ENCODE data around the gene DEFB129.
"Not testable (repeated sequence)": the region's sequence is repeated elsewhere in the genome, so short reads cannot be mapped to it uniquely, and the experiment has no call there.

Gene DEFB129

GRCh38 chr20:226958-227357 is at the start of gene DEFB129:
Gene DEFB129, plus strand, starts transcription at chr20:227258. Its CDS starts 31 bp downstream, at chr20:227289.
- TF ChIP-seq ZFX (IDR thresholded peaks at IDR 0.05) (no peak), CTCF (conservative IDR thresholded peaks at IDR 0.05) (no peak)
- no peak within 1 kb of the TSS for H3K27ac ChIP-seq

- H3K27ac ChIP-seq, result no peak overlapping the region
- no peak for TF ChIP-seq CTCF (conservative IDR thresholded peaks at IDR 0.05)
- no peak for TF ChIP-seq ZFX (IDR thresholded peaks at IDR 0.05)
Measured at GRCh38 chr20:184288-184687, 42.8 kb upstream of the DEFB129 start.

GRCh38 chr20:187733-188132 is 39.3 kb upstream of the DEFB129 start:
- no peak overlapping the region for H3K27ac ChIP-seq

GRCh38 chr20:189611-190010 is 37.4 kb upstream of the DEFB129 start, which contains the start of gene DEFB128:
Gene DEFB128, minus strand, starts transcription at chr20:189711. Its CDS starts 88 bp downstream, at chr20:189623.
- no peak for TF ChIP-seq CTCF (conservative IDR thresholded peaks at IDR 0.05)
- no peak for TF ChIP-seq ZFX (IDR thresholded peaks at IDR 0.05)

More at GRCh38 chr20:187733-188132, 39.3 kb upstream of the DEFB129 start:
- TF ChIP-seq ZFX (IDR thresholded peaks at IDR 0.05) (no peak), CTCF (conservative IDR thresholded peaks at IDR 0.05) (no peak)

GRCh38 chr20:198225-198624 is 28.8 kb upstream of the DEFB129 start:
- TF ChIP-seq CTCF (conservative IDR thresholded peaks at IDR 0.05) (no peak), ZFX (IDR thresholded peaks at IDR 0.05) (no peak)

More at GRCh38 chr20:189611-190010, 37.4 kb upstream of the DEFB129 start, which contains the start of gene DEFB128:
- no peak within 1 kb of the TSS for H3K27ac ChIP-seq

GRCh38 chr20:199996-200395 is 27.1 kb upstream of the DEFB129 start:
- no peak for TF ChIP-seq ZFX (IDR thresholded peaks at IDR 0.05)
- TF ChIP-seq CTCF (conservative IDR thresholded peaks at IDR 0.05), result no peak
- no peak overlapping the region for H3K27ac ChIP-seq

More at GRCh38 chr20:198225-198624, 28.8 kb upstream of the DEFB129 start:
- H3K27ac ChIP-seq, result no peak overlapping the region

GRCh38 chr20:203630-204029 is 23.4 kb upstream of the DEFB129 start:
- not testable (repeated sequence) for H3K27ac ChIP-seq

GRCh38 chr20:208942-209566 is 18.0 kb upstream of the DEFB129 start:
- no peak overlapping the region for H3K27ac ChIP-seq
- TF ChIP-seq CTCF (conservative IDR thresholded peaks at IDR 0.05), result peak; percentile 75
- TF ChIP-seq ZFX (IDR thresholded peaks at IDR 0.05), result no peak
